ENCODE measurements around the gene MLX. TPM values are rescaled to one million over a fixed set of nuclear protein-coding genes. Genes with fewer than 3 reads are reported as not detected.

MLX gene
- total RNA-seq, 1 donor from 2014 or later, result 75.4 TPM

DNA sequence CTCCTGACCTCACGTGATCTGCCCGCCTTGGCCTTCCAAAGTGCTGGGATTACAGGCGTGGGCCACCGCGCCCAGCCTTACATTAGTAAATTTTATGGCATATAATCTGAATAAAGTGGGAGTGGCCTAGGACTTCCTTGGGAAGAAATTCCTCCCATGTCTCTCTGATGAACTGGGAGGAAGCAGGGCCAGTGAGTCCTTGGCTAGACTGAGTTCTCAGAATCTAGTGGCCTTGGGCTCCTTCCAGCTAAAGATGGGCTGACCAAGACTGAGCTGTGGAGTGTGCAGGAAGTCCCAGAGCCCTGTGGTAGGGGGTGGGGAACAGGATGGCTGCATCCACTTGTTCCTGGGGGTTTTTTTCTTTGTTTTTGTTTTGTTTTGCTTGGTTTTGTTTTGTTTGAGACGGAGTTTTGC, 40.9 kb upstream of the MLX start:
- intact Hi-C loops (cut with micrococcal nuclease), result loop anchor here (5.0 kb wide), 1 partner anchor 119 kb away; no protein-coding TSS in a partner anchor
- Mint-ChIP-seq H3K9me3 (no peaks in the 10 kb centered on the region), H3K4me3 (no peak overlapping the region), H3K27ac (no peak overlapping the region), H3K4me1 (ENCODE audit: low read depth) (peaks cover 15% of the 10 kb centered on the region), H3K27me3 (ENCODE audit: insufficient read depth) (peaks cover 6% of the 10 kb centered on the region), H3K36me3 (ENCODE audit: low read depth) (peaks cover 6% of the 10 kb centered on the region)
- DNase-seq (ENCODE audit: low spot score), result no peak

DNA sequence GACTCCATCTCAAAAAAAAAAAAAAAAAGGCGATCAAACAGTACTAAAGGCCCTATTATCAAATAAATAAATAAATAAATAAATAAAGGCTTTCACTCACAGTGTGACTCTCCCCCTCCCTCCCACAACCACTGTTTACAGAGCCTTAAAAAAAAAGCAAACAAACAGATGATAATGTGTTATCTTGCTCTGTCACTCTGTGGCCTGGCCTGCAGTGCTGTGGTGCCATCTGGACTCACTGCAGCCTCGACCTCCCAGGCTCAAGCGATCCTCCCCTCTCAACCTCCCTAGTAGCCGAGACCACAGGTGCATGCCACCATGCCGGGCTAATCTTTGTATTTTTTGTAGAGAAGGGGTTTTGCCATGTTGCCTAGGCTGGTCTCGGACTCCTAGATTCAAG, 39.0 kb upstream of the MLX start:
- H3K27ac Mint-ChIP-seq, result no peak overlapping the region
- no peak overlapping the region for H3K4me3 Mint-ChIP-seq
- intact Hi-C loops (cut with micrococcal nuclease), result loop anchor here (1.0 to 5.0 kb wide), 3 partner anchors 100 to 206 kb away; no protein-coding TSS in a partner anchor
- H3K9me3 Mint-ChIP-seq, result no peaks in the 10 kb centered on the region
- H3K27me3 Mint-ChIP-seq (ENCODE audit: insufficient read depth), result peaks cover 11% of the 10 kb centered on the region
- no peak for DNase-seq (ENCODE audit: low spot score)
- peaks cover 1% of the 10 kb centered on the region for H3K36me3 Mint-ChIP-seq (ENCODE audit: low read depth)
- H3K4me1 Mint-ChIP-seq (ENCODE audit: low read depth), result peaks cover 24% of the 10 kb centered on the region

DNA sequence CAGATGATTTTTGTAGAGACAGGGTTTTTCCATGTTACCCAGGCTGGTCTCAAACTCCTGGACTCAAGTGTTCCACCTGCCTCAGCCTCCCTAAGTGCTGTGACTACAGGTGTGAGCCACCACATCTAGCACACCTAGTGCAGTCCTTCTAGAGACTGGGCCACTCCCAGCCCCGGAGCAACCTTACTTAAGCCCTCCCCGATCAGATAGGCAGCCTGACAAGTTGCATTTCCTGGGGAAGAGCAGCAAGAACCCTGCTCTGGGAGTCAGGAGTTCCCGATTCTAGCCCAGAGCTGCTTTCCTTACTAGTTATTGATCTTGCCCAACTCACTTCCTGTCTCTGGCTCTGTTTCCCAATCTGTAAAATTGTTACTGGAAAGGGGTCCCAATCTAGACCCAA, 37.8 kb upstream of the MLX start:
- Mint-ChIP-seq H3K27ac (no peak overlapping the region), H3K9me3 (no peaks in the 10 kb centered on the region), H3K4me1 (ENCODE audit: low read depth) (peaks cover 24% of the 10 kb centered on the region)

DNA sequence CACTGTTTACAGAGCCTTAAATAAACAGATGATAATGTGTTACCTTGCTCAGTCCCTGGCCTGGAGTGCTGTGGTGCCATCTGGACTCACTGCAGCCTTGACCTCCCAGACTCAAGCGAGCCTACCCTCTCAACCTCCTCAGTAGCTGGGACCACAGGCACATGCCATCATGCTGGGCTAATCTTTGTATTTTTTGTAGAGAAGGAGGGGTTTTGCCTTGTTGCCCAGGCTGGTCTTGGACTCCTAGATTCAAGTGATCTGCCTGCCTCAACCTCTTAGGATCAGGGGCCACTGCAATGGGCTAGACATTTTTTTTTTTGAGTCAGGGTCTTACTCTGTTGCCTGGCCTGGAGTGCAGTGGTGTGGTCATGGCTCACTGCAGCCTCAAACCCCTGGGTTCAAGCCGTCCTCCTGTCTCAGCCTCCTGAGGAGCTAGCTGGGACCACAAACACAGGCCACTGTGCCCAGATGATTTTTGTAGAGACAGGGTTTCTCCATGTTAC, 35.9 kb upstream of the MLX start:
- no peaks in the 10 kb centered on the region for H3K9me3 Mint-ChIP-seq
- intact Hi-C loops (cut with micrococcal nuclease), result no loop called here

More for the DNA sequence above, 37.8 kb upstream of the MLX start:
- intact Hi-C loops (cut with micrococcal nuclease), result loop anchor here (5.0 kb wide), 1 partner anchor 122 kb away; no protein-coding TSS in a partner anchor
- Mint-ChIP-seq H3K27me3 (ENCODE audit: insufficient read depth) (peaks cover 19% of the 10 kb centered on the region), H3K4me3 (no peak overlapping the region), H3K36me3 (ENCODE audit: low read depth) (peaks cover 4% of the 10 kb centered on the region)
- DNase-seq (ENCODE audit: low spot score), result no peak

DNA sequence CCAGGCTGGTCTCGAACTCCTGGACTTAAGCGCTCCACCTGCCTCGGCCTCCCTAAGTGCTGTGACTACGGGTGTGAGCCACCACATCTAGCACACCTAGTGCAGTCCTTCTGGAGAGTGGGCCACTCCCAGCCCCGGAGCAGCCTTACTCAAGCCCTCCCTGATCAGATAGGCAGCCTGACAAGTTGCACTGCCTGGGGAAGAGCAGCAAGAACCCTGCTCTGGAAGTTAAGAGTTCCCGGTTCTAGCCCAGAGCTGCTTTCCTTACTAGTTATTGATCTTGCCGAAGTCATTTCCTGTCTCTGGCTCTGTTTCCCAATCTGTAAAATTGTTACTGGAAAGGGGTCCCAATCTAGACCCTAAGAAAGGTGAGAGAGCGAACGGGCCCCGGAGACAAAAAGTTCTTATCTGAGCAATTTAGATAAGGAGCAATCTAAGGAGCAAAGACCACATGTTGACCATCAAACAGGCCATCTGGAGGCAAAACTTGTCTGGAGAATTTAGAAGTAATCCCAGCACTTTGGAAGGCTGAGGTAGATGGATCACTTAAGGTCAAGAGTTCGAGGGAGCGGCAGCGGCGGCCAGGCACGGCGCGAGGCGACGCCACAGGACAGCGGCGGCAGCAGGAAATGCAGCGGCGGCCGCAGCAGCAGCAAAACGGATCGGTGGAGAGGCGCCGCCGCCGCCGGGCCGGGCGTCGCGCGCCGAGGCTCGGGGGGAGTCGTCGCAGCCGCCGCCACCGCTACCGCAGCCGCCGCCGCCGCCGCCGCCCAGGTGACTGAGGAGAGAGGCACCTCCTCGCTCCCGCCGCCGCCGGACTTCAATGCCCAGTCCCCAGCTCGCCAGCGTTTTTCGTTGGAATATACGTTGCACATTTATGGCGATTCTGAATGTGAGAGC, 35.2 kb upstream of the MLX start:
- H3K9me3 Mint-ChIP-seq, result no peaks in the 10 kb centered on the region
- H3K27me3 Mint-ChIP-seq (ENCODE audit: insufficient read depth), result peaks cover 19% of the 10 kb centered on the region
- DNase-seq (ENCODE audit: low spot score), result peak; percentile 37
- peak overlapping the region; percentile 44 for H3K27ac Mint-ChIP-seq
- intact Hi-C loops (cut with micrococcal nuclease), result no loop called here
- H3K36me3 Mint-ChIP-seq (ENCODE audit: low read depth), result peaks cover 6% of the 10 kb centered on the region
- H3K4me3 Mint-ChIP-seq, result peak overlapping the region; percentile 78
- H3K4me1 Mint-ChIP-seq (ENCODE audit: low read depth), result peaks cover 34% of the 10 kb centered on the region

More for the DNA sequence above, 35.9 kb upstream of the MLX start:
- Mint-ChIP-seq H3K36me3 (ENCODE audit: low read depth) (peaks cover 6% of the 10 kb centered on the region), H3K4me1 (ENCODE audit: low read depth) (peaks cover 32% of the 10 kb centered on the region), H3K4me3 (no peak overlapping the region), H3K27me3 (ENCODE audit: insufficient read depth) (peaks cover 19% of the 10 kb centered on the region), H3K27ac (no peak overlapping the region)
- no peak for DNase-seq (ENCODE audit: low spot score)

DNA sequence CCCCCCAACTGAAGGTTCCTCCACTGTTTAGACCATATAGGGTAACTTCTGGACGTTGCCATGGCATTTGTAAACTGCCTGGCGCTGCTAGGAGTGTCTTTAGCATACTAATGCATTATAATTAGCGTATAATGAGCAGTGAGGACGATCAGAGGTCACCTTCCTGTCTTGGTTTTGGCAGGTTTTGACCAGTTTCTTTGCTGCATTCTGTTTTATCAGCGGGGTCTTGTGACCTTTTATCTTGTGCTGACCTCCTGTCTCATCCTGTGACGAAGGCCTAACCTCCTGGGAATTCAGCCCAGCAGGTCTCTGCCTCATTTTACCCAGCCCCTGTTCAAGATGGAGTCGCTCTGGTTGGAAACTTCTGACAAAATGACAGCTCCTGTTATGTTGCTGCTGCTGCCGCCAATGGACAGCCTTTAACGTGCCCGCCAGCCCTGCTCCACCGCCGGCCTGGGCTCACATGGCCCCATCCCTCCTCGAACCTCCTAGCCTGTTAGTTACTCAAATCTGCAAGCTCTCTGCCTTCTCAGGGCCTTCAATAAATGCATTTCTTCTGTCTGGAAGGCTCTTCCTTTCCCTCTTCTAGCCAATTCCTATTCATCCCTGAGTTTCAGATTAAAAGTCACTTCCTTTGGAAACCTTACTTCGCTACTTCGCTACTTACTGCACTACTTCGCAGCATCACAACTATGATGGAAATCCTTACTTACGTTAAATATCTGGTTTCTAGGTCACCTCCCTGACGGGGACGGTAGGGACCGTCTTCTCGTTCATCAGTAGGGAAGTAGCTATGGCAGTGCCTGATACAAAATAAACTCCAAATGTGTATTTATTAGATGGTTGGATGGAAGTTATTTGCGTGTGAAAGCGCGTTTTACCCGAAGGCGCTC, 31.5 kb upstream of the MLX start:
- intact Hi-C loops (cut with micrococcal nuclease), result loop anchor here (1.0 kb wide), 3 partner anchors 19 to 74 kb away; partner anchors contain the start of genes PSMC3IP, RETREG3 and TUBG1

DNA sequence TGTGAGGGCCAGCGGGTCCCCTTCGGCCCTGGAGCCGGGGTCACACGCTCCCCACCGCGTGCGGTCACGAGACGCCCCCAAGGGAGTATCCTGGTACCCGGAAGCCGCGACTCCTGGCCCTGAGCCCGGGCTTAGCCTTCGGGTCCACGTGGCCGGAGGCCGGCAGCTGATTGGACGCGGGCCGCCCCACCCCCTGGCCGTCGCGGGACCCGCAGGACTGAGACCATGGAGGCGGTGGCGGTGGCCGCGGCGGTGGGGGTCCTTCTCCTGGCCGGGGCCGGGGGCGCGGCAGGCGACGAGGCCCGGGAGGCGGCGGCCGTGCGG, 30.9 kb upstream of the MLX start, which contains the start of gene NAGLU:
NAGLU (plus strand) TSS at position 194 of the 324 bp plus-strand sequence; CDS start at position 226, 32 bp downstream.
- H3K4me3 Mint-ChIP-seq, result peak within 1 kb of the TSS; percentile 90
- H3K36me3 Mint-ChIP-seq (ENCODE audit: low read depth), result peaks cover 8% of the 10 kb centered on the region
- peak; percentile 85 for DNase-seq (ENCODE audit: low spot score)
- intact Hi-C loops (cut with micrococcal nuclease), result loop anchor here (1.0 kb wide), 3 partner anchors 18 to 73 kb away; partner anchors contain the start of genes PSMC3IP, RETREG3 and TUBG1
- H3K9me3 Mint-ChIP-seq, result no peaks in the 10 kb centered on the region
- H3K27ac Mint-ChIP-seq, result peak within 1 kb of the TSS; percentile 89
- H3K27me3 Mint-ChIP-seq (ENCODE audit: insufficient read depth), result peaks cover 16% of the 10 kb centered on the region
- H3K4me1 Mint-ChIP-seq (ENCODE audit: low read depth), result peaks cover 33% of the 10 kb centered on the region

More for the DNA sequence above, 31.5 kb upstream of the MLX start:
- Mint-ChIP-seq H3K36me3 (ENCODE audit: low read depth) (peaks cover 8% of the 10 kb centered on the region), H3K27me3 (ENCODE audit: insufficient read depth) (peaks cover 16% of the 10 kb centered on the region), H3K4me3 (peak overlapping the region; percentile 89), H3K4me1 (ENCODE audit: low read depth) (peaks cover 33% of the 10 kb centered on the region), H3K9me3 (no peaks in the 10 kb centered on the region), H3K27ac (peak overlapping the region; percentile 89)
- no peak for DNase-seq (ENCODE audit: low spot score)

DNA sequence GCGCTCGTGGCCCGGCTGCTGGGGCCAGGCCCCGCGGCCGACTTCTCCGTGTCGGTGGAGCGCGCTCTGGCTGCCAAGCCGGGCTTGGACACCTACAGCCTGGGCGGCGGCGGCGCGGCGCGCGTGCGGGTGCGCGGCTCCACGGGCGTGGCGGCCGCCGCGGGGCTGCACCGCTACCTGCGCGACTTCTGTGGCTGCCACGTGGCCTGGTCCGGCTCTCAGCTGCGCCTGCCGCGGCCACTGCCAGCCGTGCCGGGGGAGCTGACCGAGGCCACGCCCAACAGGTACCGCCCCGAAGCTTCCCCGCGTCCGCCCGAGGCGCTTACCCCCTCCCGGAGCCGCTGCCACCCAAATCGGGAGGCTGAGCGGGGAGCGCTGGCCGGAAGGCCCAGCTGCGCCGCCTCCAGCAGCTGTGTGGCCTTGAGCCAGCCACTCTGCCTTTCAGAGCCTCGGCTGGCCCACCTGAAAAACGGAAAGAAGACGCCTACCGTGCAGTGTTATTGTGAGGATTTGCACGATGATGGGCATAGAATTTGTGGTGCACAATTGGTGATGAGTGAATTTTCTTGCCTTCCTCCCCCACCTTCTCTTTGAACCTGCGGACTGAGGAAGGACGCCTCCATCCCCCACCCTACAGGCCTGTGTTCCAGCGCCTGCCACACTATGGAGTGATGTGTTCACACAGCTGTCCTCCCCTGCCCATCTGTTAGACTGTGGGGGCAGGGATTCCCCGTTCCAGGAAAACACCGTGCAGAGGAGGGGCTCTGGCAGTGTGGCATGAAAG, 30.3 kb upstream of the MLX start:
- peak; percentile 76 for DNase-seq (ENCODE audit: low spot score)
- intact Hi-C loops (cut with micrococcal nuclease), result loop anchor here (1.0 kb wide), 3 partner anchors 18 to 73 kb away; partner anchors contain the start of genes PSMC3IP, RETREG3 and TUBG1
- Mint-ChIP-seq H3K36me3 (ENCODE audit: low read depth) (peaks cover 8% of the 10 kb centered on the region), H3K9me3 (no peaks in the 10 kb centered on the region), H3K4me3 (peak overlapping the region; percentile 90), H3K27me3 (ENCODE audit: insufficient read depth) (peaks cover 15% of the 10 kb centered on the region), H3K4me1 (ENCODE audit: low read depth) (peaks cover 33% of the 10 kb centered on the region), H3K27ac (peak overlapping the region; percentile 88)

DNA sequence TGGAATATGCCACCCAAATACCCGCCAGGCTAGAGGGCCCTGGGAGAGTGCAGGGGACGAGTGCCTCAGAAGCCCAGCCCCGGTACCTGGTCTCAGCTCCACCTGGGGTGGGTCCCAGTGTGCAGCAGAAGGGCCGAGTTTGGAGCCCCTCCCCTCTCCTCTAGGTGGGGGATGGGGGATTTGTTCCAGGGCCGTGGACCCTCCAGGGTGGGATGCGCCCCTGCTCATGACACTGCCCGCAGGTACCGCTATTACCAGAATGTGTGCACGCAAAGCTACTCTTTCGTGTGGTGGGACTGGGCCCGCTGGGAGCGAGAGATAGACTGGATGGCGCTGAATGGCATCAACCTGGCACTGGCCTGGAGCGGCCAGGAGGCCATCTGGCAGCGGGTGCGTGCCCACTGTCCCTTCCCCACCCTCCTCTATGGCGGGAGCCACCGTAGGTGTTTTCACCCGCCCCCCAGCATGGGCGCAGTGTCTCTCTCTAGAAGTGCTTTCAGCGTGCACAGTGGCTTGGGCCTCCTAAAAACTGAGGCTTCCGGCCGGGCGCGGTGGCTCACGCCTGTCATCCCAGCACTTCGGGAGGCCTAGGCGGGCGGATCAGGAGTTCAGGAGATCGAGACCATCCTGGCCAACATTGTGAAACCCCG, 29.6 kb upstream of the MLX start:
- Mint-ChIP-seq H3K9me3 (no peaks in the 10 kb centered on the region), H3K27me3 (ENCODE audit: insufficient read depth) (peaks cover 12% of the 10 kb centered on the region), H3K4me3 (peak overlapping the region; percentile 90), H3K4me1 (ENCODE audit: low read depth) (peaks cover 31% of the 10 kb centered on the region), H3K36me3 (ENCODE audit: low read depth) (peaks cover 8% of the 10 kb centered on the region), H3K27ac (no peak overlapping the region)
- intact Hi-C loops (cut with micrococcal nuclease), result no loop called here
- DNase-seq (ENCODE audit: low spot score), result no peak

DNA sequence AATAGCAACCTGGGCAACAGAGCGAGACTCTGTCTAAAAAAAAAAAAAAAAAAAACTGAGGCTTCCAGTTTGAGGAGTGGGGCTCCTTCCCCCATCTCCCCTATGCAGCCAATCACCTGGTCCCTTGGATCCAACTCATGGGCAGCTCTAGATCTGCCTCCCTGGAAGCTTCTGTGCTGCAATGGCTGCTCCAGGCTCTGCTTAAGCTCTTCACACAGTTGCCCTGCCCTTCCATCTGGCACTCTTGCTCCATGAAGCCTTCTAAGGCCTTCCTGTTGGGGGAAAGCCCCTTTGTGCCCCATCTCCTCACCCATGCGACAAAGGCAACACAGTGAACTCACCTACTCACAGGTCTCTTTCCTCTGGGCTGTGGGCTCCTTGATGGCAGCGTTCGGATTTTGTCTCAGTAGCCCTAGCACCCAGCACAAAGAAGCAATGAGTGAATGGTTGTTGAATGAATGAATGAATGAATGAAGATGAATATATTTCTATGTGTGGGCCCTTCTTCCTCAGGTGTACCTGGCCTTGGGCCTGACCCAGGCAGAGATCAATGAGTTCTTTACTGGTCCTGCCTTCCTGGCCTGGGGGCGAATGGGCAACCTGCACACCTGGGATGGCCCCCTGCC, 29.0 kb upstream of the MLX start:
- Mint-ChIP-seq H3K4me1 (ENCODE audit: low read depth) (peaks cover 31% of the 10 kb centered on the region), H3K27me3 (ENCODE audit: insufficient read depth) (peaks cover 10% of the 10 kb centered on the region), H3K9me3 (no peaks in the 10 kb centered on the region), H3K36me3 (ENCODE audit: low read depth) (peaks cover 9% of the 10 kb centered on the region), H3K4me3 (peak overlapping the region; percentile 62), H3K27ac (peak overlapping the region; percentile 24)
- intact Hi-C loops (cut with micrococcal nuclease), result no loop called here
- DNase-seq (ENCODE audit: low spot score), result no peak

DNA sequence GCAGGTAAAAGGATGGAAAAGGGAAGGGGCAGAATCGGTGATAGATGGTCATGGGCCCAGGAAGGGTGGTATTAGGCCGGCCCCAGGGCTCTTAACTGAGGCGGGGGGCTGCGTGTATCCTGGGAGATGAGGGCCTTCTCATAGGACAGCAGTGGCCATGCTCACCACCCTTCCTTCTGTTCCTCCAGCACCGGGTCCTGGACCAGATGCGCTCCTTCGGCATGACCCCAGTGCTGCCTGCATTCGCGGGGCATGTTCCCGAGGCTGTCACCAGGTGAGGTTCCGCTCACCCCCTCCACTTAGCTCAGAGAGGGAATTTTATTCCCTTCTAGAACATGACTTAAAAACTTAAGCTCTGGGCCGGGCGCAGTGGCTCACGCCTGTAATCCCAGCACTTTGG, 28.4 kb upstream of the MLX start:
- H3K4me3 Mint-ChIP-seq, result no peak overlapping the region
- intact Hi-C loops (cut with micrococcal nuclease), result no loop called here
- no peak overlapping the region for H3K27ac Mint-ChIP-seq
- peaks cover 9% of the 10 kb centered on the region for H3K36me3 Mint-ChIP-seq (ENCODE audit: low read depth)
- no peaks in the 10 kb centered on the region for H3K9me3 Mint-ChIP-seq
- peaks cover 7% of the 10 kb centered on the region for H3K27me3 Mint-ChIP-seq (ENCODE audit: insufficient read depth)
- H3K4me1 Mint-ChIP-seq (ENCODE audit: low read depth), result peaks cover 31% of the 10 kb centered on the region
- DNase-seq (ENCODE audit: low spot score), result no peak

Data from activated T-helper 1 cell treated with anti-CD3 and anti-CD28 coated beads, Interleukin-12 subunit alpha, Interleukin-12 subunit beta, Interleukin-2, Interleukin-4 antibody, amounts not matched to agents 30 ng/mL and 10 ng/mL and 1 ng/mL, durations not matched to agents 14 hours and 24 hours and 36 hours (primary cell).